Vagina (tissue), 2 donors: ENCODE measurements around the gene ZNF76.

ENCODE experiments used
- CTCF ChIP-seq, 3 experiments: fragments of 450-650 bp in 2 of 3; fragments of 200-600 bp in 1 of 3; sonication (generic) in 1 of 3; IDR thresholded peaks; one replicate each; pipeline ENCODE4 v1.5.1; 2017 to 2019; ENCODE audit warnings: antibody characterized with exemption in 3 of 3, mild to moderate bottlenecking in 2 of 3, moderate library complexity in 2 of 3
- POLR2A ChIP-seq, 2 donors: fragments of 450-650 bp; IDR thresholded peaks; one replicate each; pipeline ENCODE4 v1.6.1; 2017; ENCODE audit warnings: antibody characterized with exemption in 2 of 2, mild to moderate bottlenecking in 2 of 2, moderate library complexity in 2 of 2
- POLR2AphosphoS5 ChIP-seq, 2 donors: sonication (generic); formaldehyde crosslinking; IDR thresholded peaks; one replicate each; pipeline ENCODE4 v1.9.0; 2017; ENCODE audit warnings: antibody characterized with exemption in 2 of 2, mild to moderate bottlenecking in 2 of 2, low read depth in 1 of 2; ENCODE audit not compliant: insufficient read depth in 1 of 2

- TF ChIP-seq POLR2AphosphoS5 (IDR thresholded peaks at IDR 0.05; ENCODE audit: insufficient read depth in 1 of 2, low read depth in 1 of 2) = no peak
- TF ChIP-seq CTCF (IDR thresholded peaks at IDR 0.05) = no peak
- no peak for TF ChIP-seq POLR2A (IDR thresholded peaks at IDR 0.05)
Measured at GRCh38 chr6:35230498-35230897, 29.0 kb upstream of the ZNF76 start.
